GM15510 (cell line): ENCODE results near the gene VPS35L.

Source experiments
- POLR2A ChIP-seq: IDR thresholded peaks from 3 replicates; pipeline ENCODE4 v1.6.1; 2011; ENCODE audit warnings: borderline replicate concordance; ENCODE audit not compliant: insufficient read length; ENCODE audit errors: extremely low read depth

The VPS35L gene

DNA sequence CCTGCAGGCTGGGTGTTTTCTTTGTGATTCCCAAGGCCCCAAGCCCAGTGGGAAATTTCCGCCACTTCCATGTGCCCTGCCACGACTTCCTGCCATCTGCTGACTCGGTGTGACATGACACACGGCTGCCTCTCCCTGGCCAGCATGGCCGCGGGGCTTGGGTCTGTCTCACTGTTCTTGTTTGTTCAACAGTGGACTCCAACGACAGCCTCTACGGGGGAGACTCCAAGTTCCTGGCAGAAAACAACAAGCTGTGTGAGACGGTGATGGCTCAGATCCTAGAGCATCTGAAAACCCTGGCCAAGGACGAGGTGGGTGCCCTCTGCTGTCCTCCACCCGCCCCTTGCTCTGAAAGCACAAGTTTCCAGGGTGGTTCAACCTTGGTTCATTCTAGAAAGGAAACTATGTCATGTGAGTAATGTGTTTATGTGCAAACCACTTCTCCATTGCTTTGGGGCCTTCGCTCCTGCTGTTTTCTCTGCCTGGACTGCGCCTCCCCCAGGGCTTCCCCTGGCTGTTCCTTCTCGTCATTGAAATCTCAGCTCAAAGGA is 135.7 kb downstream of the VPS35L start:
- TF ChIP-seq POLR2A, result no peak

DNA sequence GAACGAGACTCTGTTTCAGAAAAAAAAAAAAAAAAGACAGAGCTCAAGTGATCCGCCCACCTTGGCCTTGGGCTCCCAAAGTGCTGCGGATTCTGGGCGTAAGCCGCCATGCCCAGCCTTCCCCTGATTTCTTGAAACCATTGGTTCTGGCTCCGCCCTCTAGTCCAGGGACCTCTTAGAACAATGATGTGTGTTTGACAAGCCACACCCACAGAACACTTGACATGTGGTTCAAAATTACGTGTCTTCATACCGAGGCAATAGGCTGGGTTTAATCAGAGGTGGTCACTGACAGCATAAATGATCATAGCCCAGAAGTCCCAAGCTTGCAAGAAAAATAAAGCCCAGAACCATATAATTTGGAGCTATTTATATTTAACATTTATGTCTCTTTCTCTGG is 139.5 kb downstream of the VPS35L start:
- no peak for TF ChIP-seq POLR2A

DNA sequence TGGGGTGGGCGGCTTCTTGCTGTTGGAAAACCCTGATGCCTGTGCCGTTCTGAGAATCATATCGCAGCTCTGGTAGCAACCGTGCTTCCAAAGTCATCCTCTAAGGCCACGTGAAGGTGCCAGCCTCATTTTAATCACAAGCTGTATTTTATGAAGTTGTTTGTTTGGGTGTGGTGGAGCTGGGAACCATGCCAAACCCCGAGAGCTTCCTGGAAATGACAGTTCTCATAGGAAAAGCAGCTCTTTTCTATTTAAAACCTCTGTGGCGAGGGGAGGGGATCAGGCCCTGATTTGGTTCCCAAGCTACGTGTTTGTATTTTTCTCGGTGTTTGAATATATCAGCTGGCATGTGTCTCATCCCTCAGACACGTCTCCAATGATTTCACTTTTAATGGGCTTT is 140.8 kb downstream of the VPS35L start:
- no peak for TF ChIP-seq POLR2A

DNA sequence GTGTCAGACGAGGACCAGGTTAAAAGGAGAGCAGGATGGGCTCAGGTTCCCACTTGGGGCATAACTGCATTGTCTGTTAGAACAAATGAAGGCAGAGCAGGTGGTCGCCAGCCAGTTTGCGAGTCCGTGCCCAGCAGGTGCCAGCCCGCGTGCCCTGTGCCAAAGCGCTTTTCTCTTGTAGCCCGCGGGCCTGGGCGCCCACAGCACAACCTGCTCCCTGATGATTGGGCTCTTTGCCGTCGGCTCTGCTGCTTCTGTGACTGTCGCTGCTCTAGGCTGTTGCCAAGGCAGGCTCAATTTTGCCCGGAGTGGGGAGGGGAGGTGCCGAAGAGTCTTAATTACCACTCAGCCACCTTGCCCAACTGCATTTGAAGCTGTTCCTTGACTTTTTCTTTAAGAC is 141.5 kb downstream of the VPS35L start:
- no peak for TF ChIP-seq POLR2A

DNA sequence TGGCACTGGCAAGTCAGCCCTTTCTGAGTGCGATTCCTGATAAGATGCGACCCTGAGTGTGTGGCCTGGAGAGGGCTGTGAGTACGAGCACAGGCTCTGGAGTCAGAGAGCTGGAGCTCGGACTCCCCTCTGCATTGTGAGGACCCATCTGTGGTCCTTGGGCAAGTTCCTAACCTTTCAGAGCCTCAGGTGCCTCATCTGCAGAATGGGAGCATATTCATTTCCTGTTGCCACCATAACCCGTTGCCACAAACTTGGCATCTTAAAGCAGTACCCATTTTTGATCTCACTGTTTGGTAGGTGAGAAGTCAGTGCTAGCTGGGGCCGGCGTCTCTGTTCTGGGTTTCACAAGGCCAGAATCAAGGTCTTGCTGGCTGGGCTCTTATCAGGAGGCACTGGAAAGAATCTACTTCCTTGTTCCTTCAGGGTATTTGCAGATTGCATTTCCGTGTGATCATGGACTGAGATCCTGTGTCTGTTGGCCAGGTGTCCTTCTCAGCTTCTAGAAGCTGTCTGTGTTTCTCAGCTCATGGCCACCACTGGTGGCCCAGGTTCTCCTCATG is 142.3 kb downstream of the VPS35L start:
- TF ChIP-seq POLR2A, result no peak

DNA sequence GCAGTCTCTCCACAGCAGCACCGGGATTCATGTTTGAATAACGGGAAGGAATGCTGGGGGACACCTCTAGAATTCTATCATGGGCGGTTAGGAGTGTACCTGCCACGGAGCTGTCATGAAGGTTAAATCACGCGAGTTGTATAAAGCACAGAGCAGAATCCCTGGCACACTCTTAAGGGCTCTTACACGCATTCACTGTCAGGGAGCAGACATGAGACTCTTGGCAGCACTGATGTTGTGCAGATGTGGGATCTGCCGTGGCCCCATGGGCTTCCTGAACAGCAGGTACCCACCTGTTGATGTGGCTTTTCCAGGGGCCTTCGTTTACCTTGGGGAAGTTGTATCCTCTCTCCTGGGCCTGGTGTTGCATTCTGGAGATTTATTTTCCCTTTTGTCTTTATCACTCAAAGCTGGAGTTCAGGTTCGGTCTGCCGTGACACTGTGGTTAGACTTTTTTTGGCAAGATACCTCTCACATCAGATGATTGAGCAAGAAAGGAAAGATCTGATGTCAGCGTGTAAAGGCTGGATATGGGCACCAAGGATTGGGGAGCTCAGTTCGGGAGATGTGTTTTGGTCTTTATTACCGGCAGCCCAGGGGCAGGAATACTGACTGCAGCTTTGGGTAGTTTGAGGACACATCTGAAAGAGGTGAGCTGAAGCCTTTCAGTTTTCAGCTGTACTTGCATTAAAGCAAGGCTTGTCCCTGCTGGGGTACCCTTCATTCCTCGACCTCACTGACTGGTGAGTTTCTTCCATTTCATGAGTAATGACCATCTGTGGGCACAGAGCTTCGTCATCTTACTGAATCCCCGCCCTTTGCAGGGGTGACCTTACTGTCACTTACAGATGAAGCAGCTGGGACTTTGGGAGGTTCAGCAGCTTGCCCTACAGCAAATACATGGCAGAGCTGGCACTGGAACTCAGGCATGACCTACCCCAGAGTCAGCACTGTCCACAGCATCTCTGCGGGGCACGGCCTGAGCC is 143.3 kb downstream of the VPS35L start:
- no peak for TF ChIP-seq POLR2A

DNA sequence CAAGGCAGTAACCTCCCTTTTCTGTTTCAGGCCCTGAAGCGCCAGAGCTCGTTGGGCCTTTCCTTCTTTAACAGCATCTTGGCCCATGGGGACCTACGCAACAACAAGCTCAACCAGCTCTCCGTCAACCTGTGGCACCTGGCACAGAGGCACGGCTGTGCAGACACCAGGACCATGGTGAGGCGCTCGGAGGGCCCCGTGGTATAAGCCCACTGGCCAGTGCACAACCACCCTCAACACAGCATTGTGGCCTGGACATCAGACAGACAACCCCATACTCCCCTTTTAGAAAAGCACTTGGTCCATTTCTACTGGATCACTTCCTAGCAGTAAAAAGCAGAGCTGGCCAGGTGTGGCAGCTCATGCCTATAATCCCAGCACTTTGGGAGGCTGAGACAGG is 144.0 kb downstream of the VPS35L start:
- TF ChIP-seq POLR2A, result no peak

DNA sequence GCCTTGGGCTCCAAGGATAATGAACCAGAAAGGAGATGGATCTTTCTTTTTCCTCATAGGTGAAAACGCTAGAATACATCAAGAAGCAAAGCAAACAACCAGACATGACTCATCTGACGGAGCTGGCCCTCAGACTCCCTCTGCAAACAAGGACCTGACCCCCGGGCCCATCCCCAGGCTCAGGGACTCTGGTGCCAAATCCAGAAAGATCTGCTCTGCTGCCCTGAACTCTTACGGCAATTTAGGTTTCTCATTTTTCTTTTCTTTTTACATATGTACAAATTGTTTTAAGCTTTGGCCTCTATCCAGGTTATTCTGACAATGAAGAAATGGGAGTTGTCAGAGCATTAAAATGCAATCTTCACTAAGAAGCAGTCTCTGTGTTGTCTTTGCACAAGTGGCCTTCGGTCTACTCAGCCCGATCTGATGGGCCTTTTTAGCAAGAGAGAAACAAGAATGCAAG is 144.8 kb downstream of the VPS35L start:
- TF ChIP-seq POLR2A, result no peak

DNA sequence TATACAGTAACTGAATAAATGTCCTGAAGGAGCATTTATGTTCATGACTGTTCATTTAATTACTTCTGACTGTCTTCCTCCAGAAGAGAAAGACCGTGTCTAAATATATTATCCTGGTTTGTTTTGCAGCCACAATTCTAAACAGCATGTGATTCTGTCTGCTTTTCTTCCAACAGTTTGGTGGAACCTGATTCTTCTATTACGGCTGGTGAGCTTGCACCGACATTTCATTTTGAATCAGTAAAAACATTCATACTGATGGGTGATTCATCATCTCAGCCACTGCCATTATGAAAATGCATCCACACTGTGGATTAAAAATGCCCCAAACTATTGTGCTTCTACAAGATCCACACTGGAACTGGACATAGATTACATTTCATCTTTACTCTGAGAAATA is 145.6 kb downstream of the VPS35L start:
- no peak for TF ChIP-seq POLR2A

DNA sequence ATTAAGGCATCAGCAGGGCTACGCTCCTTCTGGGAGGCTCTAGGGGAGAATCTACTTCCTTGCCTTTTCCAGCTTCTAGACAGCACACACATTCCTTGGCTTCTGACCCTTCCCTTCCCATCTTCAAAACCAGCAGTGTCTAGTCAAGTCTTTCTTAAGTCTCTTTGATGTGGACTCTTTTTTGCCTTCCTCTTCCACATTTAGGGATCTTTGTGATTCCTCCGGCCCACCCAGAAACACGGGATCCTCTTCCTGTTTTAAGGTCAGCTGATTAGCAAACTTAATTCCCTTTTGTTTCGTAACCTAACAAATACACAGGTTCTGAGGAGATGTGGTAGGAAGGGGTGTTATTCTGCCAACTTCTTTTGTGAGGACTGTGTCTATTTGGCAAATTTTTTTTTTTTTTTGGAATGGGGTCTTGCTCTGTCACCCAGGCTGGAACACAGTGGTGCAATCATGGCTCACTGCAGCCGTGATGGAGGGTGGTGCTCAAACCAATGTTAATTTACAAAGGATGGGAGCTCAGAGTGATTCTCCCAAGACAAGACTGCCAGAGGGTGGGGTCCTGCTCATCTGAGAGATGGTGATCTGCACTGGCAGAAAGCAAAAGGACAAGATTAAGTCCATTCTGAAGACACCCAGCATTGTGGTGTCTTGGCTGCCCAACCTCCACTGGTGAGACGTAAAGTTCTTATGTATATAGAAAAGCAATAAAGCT is 147.8 kb downstream of the VPS35L start:
- no peak for TF ChIP-seq POLR2A

DNA sequence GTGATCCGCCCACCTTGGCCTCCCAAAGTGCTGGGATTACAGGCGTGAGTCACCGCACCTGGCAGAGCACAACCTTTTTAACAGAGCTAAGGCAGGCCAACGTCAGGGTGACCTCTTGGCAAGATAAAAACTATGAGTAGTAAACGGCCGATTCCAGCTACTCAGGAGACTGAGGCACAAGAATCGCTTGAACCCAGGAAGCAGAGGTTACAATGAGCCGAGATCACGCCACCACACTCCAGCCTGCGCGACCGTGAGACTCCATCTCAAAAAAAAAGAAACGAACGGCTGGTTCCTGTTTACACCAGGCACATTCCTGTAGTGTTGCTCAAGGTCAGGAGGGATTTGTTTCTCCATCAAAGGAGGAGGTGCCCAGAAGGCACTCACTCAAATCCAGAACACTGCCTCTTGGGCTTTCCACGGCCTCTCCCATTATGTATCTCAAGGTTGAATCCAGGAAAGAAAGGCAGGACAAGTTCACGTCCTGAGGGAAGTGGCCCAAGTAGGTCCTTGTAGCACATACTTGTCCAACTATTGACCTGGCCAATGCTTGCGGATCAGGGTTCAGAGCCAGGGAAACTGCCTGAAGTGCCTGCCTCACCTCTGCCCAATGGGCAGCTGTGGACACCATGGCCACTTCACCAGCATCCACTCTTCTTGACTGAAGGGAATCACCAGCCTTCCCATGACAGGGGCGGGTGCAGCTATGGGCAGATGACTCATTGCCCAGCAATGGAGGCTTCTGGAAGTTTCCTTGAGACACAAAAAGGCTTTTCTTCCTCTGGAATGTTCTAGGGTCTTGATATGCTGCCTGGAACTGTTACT is 149.0 kb downstream of the VPS35L start:
- no peak for TF ChIP-seq POLR2A

DNA sequence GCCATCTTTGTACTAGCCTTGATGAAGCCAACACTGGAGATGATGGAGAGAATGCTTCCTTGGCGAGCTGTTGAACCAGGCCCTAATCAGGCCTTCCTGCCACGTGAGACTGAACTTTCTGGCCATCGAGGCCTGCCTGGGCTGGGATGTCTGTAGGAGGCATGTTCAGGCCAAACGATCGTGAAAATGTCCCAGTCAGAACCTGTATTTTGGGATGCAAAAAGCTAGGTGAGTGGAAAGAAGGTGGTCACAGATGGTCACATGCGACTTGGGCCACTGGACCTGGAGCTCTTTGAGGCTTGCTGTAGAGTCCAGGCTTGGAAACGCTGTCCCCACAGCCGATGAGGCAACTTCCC is 149.6 kb downstream of the VPS35L start:
- no peak for TF ChIP-seq POLR2A

DNA sequence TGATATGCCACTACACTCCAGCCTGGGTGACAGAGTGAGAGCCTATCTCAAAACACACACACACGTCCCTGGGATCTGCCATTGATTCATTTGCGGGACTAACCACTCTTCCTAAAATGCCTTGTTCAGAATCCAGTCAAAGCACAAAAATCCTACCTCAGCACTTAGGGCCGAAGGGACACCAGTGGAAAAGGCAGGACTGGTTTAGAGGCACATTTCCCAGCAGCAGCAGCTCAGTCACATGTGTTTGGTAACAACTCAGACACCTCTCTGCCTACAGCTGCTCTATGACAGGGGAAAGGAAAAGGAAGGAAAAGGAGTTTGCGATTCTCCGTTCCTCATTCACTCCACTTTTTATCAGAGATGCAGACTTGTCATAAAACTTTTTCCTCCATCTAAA is 150.3 kb downstream of the VPS35L start:
- no peak for TF ChIP-seq POLR2A

DNA sequence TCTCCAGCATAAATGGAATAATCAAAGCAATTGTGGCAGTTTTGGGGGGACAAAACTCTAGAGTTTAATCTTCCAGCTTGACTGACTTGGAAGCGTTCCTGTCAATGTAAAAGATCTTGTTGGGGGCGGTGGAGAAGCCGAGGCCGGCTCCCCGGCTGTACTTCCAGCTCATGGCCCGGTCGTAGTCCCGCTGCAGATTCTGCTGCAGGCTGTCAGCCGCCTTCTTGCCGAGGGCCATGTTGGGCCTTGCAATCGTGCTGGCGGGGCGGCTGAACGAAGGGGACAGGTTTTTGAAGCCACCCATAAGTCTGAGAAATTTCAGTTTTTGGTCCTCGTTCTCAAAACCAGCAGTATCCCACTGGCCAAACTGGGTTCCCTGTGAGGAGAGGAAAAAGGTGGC is 151.3 kb downstream of the VPS35L start:
- no peak for TF ChIP-seq POLR2A
